ENCODE data around the gene KIF13A. TPM values are rescaled to one million over a fixed set of nuclear protein-coding genes. Genes with fewer than 3 reads are reported as not detected.

Gene KIF13A
- total RNA-seq, 2 donors from 2014 or later: 40.5 to 47.0 TPM

GRCh38 chr6:17974570-17975368 is 12.7 kb downstream of the KIF13A start:
- ATAC-seq (no peak), DNase-seq (no peak)
- intact Hi-C loops (cut with DNase I, micrococcal nuclease): no loop called here

- ATAC-seq: peak; percentile 18
- intact Hi-C loops (cut with DNase I, micrococcal nuclease): no loop called here
- DNase-seq: no peak
These were observed 14.3 kb downstream of the KIF13A start for GRCh38 chr6:17972978-17973622.

- intact Hi-C loops (cut with DNase I, micrococcal nuclease): no loop called here
- ATAC-seq (peak; percentile 91), DNase-seq (no peak)
These were observed 15.1 kb downstream of the KIF13A start for GRCh38 chr6:17972074-17972952.

GRCh38 chr6:17971128-17972073 is 16.0 kb downstream of the KIF13A start:
- DNase-seq: no peak
- no peak for ATAC-seq
- intact Hi-C loops (cut with DNase I, micrococcal nuclease): no loop called here

- intact Hi-C loops (cut with DNase I, micrococcal nuclease): no loop called here
- DNase-seq: no peak
- no peak for ATAC-seq
These were observed 18.6 kb downstream of the KIF13A start for GRCh38 chr6:17968876-17969275.

GRCh38 chr6:17967668-17968518 is 19.5 kb downstream of the KIF13A start:
- ATAC-seq (no peak), DNase-seq (no peak)
- intact Hi-C loops (cut with DNase I, micrococcal nuclease): no loop called here

- intact Hi-C loops (cut with DNase I, micrococcal nuclease): no loop called here
- DNase-seq: no peak
- no peak for ATAC-seq
These were observed 21.0 kb downstream of the KIF13A start for GRCh38 chr6:17966451-17966850.

- ATAC-seq (no peak), DNase-seq (no peak)
- intact Hi-C loops (cut with DNase I, micrococcal nuclease): no loop called here
These were observed 22.0 kb downstream of the KIF13A start for GRCh38 chr6:17965397-17965796.

- no peak for DNase-seq
- ATAC-seq: no peak
- intact Hi-C loops (cut with DNase I, micrococcal nuclease): no loop called here
These were observed 22.8 kb downstream of the KIF13A start for GRCh38 chr6:17964633-17965032.

GRCh38 chr6:17962436-17963031 is 24.9 kb downstream of the KIF13A start:
- DNase-seq (peak; percentile 44 to 80), ATAC-seq (peak; percentile 59)
- intact Hi-C loops (cut with DNase I, micrococcal nuclease): no loop called here

- DNase-seq: no peak
- intact Hi-C loops (cut with DNase I, micrococcal nuclease): no loop called here
- ATAC-seq: no peak
These were observed 28.1 kb downstream of the KIF13A start for GRCh38 chr6:17959302-17959701.

- intact Hi-C loops (cut with DNase I, micrococcal nuclease): no loop called here
- ATAC-seq (no peak), DNase-seq (no peak)
These were observed 29.4 kb downstream of the KIF13A start for GRCh38 chr6:17957904-17958620.

- DNase-seq (no peak), ATAC-seq (no peak)
- intact Hi-C loops (cut with DNase I, micrococcal nuclease): no loop called here
These were observed 29.9 kb downstream of the KIF13A start for GRCh38 chr6:17957498-17957897.

- intact Hi-C loops (cut with DNase I, micrococcal nuclease): no loop called here
- ATAC-seq (no peak), DNase-seq (no peak)
These were observed 30.3 kb downstream of the KIF13A start for GRCh38 chr6:17957086-17957485.

GRCh38 chr6:17950095-17950494 is 37.3 kb downstream of the KIF13A start:
- ATAC-seq (no peak), DNase-seq (no peak)
- intact Hi-C loops (cut with DNase I, micrococcal nuclease): no loop called here

GRCh38 chr6:17949168-17949567 is 38.3 kb downstream of the KIF13A start:
- ATAC-seq (no peak), DNase-seq (no peak)
- intact Hi-C loops (cut with DNase I, micrococcal nuclease): no loop called here

GRCh38 chr6:17948725-17949124 is 38.7 kb downstream of the KIF13A start:
- ATAC-seq (no peak), DNase-seq (no peak)
- intact Hi-C loops (cut with DNase I, micrococcal nuclease): no loop called here

All from left colon (tissue), 2 donors.